Measurements from ENCODE around the gene DUSP3.

DUSP3 gene

GRCh38 chr17:43750153-43750552, 28.6 kb downstream of the DUSP3 start:
- H3K27ac ChIP-seq: peak overlapping the region; percentile 37
- DNase-seq (ENCODE audit: low spot score): peak; percentile 25
- POLR2A ChIA-PET (ENCODE audit: low non-redundant PET): no interaction called here
- TF ChIP-seq CTCF (conservative IDR thresholded peaks at IDR 0.05; ENCODE audit: low read depth): no peak
- CTCF ChIA-PET: interaction anchor here (0.6 to 0.8 kb wide), 2 partner anchors 9 to 56 kb away, joined by 3 read pairs; no protein-coding TSS in a partner anchor

DNA sequence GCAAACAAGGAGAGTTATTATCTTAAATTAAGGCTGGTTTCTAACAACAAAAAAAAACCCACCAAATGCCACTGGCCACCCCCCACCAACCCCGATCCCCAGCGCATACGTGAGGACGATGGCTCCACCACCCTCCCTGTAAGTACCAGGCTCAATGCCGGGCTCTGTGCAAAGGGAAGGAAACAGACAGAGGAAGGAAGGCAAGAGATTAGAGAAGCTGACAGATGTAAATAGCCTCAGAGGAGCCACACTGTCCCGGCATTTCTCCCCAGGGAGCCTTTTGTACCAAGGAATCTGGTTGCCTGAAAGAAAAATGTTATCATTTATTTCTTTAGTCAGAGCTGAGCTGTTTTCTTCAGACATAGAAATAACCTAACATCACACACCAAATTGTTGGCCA, 33.2 kb downstream of the DUSP3 start:
- CTCF ChIA-PET: interaction anchor here (0.8 kb wide), 1 partner anchor 119 kb away, joined by 4 read pairs; no protein-coding TSS in a partner anchor
- no peak for TF ChIP-seq CTCF (conservative IDR thresholded peaks at IDR 0.05; ENCODE audit: low read depth)
- H3K27ac ChIP-seq: no peak overlapping the region
- no peak for DNase-seq (ENCODE audit: low spot score)
- POLR2A ChIA-PET (ENCODE audit: low non-redundant PET): no interaction called here

- TF ChIP-seq CTCF (conservative IDR thresholded peaks at IDR 0.05; ENCODE audit: low read depth): no peak
- DNase-seq (ENCODE audit: low spot score): no peak
- POLR2A ChIA-PET (ENCODE audit: low non-redundant PET): no interaction called here
- CTCF ChIA-PET: no interaction called here
- H3K27ac ChIP-seq: no peak overlapping the region
These were observed 37.1 kb downstream of the DUSP3 start for GRCh38 chr17:43741636-43742035.

- no peak for TF ChIP-seq CTCF (conservative IDR thresholded peaks at IDR 0.05; ENCODE audit: low read depth)
- DNase-seq (ENCODE audit: low spot score): no peak
- H3K27ac ChIP-seq: no peak overlapping the region
- ChIA-PET CTCF (interaction anchor here (0.6 kb wide), 1 partner anchor 1138 kb away, joined by 3 read pairs; no protein-coding TSS in a partner anchor), POLR2A (ENCODE audit: low non-redundant PET) (no interaction called here)
These were observed 38.2 kb downstream of the DUSP3 start for GRCh38 chr17:43740541-43740940.

GRCh38 chr17:43737722-43738121, 41.1 kb downstream of the DUSP3 start:
- ChIA-PET POLR2A (ENCODE audit: low non-redundant PET) (no interaction called here), CTCF (interaction anchor here (1.0 kb wide), 1 partner anchor 24 kb away, joined by 3 read pairs; no protein-coding TSS in a partner anchor)
- no peak for TF ChIP-seq CTCF (conservative IDR thresholded peaks at IDR 0.05; ENCODE audit: low read depth)
- H3K27ac ChIP-seq: no peak overlapping the region
- DNase-seq (ENCODE audit: low spot score): no peak

DNA sequence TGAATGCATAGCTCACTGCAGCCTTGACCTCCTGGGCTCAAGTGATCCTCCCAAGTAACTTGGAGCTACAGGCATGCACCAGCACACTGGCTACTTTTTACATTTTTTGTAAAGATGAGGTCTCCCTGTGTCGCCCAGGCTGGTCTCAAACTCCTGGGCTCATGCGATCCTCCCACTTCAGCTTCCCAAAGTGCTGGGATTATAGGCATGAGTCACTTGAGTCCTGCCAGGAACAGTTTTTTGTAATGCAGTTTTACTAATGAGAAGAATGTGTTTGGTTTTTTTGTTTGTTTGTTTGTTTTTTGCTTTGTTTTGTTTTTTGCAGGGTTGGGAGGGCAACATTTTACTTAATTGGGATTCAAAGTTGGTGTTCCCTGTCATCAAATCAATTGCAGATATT, 42.4 kb downstream of the DUSP3 start:
- no peak for TF ChIP-seq CTCF (conservative IDR thresholded peaks at IDR 0.05; ENCODE audit: low read depth)
- POLR2A ChIA-PET (ENCODE audit: low non-redundant PET): no interaction called here
- no peak overlapping the region for H3K27ac ChIP-seq
- no peak for DNase-seq (ENCODE audit: low spot score)
- CTCF ChIA-PET: interaction anchor here (0.7 kb wide), 1 partner anchor 1062 kb away, joined by 4 read pairs; no protein-coding TSS in a partner anchor

DNA sequence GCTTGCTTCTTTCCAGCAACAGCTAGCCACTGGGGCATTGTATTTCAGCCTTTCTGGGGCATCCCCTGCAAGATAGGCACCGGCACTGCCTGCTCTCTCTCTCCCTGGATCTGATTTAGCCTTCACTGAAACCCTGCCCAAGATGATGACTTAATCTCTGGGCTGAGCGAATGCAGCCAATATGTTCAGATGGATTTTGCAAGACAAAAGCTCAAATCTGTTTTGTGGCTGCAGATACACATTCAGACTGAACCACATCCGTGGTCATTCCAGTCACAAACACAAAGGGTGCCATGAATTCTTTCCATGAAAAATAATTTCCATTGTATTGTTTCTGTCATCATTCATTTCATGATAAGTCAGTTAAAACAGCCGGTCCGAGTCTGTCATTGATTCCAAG, 44.4 kb downstream of the DUSP3 start:
- H3K27ac ChIP-seq: no peak overlapping the region
- TF ChIP-seq CTCF (conservative IDR thresholded peaks at IDR 0.05; ENCODE audit: low read depth): no peak
- ChIA-PET POLR2A (ENCODE audit: low non-redundant PET) (no interaction called here), CTCF (no interaction called here)
- no peak for DNase-seq (ENCODE audit: low spot score)
